HG03103 (cell line): Measurements from ENCODE around the gene DSCAML1.
A peak's percentile ranks its signal among the peaks of the same experiment; 100 is the strongest.
"Not testable (repeated sequence)": the region's sequence is repeated elsewhere in the genome, so short reads cannot be mapped to it uniquely, and the experiment has no call there.

ENCODE experiments used
- ATAC-seq: cut with Tn5 transposase; IDR thresholded peaks from one replicate; pipeline ENCODE4 v1.9.1; 2021; ENCODE audit warnings: low read depth; ENCODE audit not compliant: unreplicated experiment

Gene DSCAML1

DNA sequence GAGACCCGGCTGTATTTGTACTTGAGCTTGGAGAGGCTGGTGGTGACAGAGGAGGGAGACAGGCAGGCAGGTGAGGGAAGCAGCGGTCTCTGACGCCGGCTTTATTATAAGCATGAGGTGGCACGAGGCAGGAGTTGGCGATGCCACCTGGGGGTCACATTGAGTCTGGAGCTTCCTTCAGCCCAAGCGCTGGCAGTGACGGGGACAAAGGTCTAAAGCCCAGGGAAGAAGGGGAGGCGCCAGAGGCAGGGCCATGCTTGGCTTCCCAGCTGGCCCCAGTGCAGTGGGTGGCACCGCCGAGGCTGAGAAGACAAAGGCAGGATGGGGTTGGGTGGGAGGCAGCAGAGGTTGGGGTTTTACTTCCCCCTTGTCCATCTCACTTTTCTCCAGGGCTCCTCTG is 23.1 kb upstream of the DSCAML1 start:
- ATAC-seq, result no peak

DNA sequence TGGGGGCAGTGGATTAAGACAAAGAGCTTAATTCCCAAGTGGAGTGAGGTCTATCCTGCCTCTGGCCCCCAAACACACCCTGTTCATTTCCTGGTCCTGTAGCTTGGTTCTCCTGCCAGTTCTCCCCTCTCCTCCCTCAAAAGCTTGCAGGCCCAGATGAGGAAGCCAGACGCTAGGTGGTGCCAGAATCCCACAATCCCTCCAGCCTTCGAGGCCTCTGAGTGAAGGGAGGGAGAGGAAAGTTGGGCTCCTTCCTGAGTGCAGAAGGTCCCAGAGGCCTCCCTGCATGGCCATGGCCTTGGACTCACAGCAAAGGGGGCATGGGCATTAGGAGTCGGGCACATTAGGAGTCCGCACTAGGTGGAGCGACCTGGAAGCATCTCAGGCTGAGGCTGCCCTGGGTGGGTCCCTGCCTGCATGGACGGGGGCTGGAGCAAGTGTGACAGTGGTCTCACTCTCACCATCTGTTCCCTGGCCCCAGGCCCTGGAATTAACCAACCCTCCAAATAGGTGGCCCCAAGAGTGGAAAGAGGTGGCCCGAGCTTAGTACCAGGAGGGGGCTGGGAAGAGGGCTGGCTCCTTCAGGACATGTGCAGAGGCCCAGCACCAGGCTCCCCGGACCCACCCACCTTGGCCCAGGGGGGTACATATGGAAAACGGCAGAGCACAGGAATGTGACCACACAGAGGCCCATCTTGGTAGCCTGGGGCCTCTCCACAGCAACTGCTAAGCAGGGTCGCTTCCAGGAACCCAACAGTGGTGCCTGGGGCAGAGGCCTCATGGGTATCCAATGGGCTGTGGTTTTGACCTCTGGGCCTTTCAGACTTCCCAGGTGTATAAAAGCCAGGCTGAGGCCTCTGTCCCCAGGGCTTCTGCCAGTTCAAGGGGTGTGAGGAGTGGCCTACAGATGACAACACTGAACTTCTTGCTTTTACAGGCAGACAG is 22.4 kb upstream of the DSCAML1 start:
- no peak for ATAC-seq

DNA sequence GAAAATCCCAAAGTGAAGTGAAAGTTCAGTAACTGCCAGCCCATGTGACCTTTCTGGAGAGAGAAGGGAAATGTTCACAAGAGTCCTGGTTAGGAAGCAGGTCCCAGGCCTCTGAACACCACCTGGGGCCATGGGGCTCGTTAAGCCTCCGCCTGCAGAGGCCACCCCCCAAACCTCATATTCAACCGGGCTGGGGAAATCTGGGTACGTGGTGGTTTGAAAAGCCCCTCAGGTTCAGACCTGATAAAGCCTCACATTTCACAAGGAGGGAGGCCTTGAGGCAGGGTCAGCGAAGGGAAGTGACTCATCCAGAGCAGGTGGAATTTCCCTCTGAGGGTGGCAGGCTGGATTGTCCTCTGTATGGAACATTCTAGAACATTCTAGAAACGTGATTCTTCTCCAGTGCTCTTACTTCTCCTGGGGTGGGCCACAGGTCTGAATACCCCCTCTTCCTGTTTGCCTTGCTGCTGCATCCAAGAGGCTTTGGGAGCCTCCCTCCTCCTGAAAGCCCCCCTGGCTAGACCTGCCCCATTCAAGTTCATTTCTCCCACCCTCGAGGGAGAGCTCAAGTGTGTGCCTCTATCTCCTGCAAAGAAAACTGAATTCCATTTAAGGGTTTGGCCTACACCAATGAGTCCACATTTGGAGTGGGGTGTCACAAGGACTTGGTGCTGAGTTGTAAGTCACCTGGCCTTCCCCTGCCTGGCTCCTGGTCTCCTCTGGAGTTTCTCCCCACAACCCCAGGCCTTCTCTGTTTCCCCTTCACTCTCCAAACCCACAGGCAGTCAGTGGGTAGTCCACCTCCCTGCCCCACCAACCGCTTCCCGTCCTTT is 21.2 kb upstream of the DSCAML1 start:
- peak; percentile 17 for ATAC-seq

DNA sequence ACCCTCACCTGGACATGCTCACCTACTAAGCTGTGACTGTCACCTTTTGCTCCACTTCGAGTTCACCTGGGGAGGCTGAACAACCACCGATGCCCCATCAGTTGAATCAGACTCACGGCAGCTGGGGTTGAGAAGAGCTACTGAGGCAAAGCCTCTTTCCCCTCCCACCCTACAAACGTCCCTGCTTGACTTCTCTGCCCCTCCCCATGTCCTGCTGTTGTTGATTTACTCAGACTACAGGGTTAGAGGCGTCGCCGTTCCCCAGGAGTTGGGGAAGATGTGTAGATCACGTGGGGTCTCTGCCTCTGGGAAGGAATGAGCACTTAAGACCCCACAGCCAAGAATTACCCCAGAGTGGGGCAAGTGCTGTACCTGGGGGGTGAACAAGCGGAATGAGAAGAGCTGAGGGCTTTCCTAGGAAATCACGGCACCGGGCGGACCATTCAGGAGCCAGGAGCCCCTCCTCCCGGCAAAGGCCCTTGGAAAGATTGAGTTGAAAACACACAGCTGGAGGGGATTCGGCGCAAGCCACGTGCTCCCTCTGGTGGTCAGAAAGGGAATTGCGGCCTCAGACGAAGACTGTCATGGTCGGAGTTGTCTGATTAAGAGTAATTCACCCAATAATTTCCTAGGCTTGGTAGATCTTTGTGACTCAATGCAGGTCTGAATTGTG is 20.5 kb upstream of the DSCAML1 start:
- ATAC-seq, result peak; percentile 15

DNA sequence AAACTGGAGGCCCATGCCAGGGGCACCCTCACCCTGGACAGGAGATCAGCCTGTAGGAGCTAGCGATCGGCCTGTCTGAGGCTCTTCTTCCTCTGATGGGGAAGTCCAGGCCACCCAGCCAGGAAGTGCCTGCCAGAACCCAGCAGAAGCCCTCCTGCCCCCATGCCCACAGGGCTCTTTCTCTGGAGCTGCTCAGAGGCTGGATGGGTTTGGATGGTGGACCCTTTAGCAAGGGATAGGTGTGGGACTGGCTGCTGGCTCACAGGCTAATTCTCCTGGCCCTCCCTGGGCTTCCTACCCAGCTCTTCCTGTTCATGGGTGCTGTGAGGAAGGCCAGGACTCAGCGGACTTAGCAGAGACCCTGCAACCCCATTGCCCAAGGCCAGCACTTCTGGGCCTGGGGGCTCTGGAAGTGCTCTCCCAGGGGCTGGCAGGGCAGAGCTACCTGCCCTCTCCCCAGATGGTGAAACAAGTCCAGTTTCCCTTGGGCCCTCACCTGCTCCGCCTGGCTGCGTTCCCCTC is 19.9 kb upstream of the DSCAML1 start:
- ATAC-seq, result no peak

DNA sequence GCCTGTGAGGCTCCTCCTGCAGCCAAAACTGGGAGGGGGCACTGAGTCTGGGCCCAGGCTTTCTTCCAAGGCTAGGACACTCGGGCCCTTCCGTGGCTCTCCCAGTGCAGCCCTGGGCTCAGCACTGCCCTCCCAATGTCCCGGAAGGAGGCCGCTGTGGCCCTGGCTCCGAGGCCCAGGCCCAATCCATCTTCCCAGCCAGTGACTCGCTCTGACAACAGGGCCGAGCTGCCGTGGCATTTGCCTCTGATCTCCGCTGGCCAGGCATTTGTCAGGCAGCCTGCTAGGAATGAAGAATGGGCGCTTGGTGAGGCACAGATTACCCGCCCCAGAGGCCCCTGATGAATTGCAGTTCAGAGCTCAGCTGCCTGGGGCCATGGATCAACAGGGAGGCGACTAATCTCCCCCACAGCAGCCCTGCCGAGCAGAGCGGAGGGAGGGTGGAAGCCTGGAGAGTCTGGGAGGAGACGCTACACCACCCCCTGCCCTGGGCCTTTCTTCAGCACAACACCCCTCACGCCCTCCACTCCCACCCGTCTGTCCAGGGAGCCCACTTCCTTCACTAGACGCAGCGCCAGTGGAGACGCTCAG is 19.2 kb upstream of the DSCAML1 start:
- no peak for ATAC-seq

DNA sequence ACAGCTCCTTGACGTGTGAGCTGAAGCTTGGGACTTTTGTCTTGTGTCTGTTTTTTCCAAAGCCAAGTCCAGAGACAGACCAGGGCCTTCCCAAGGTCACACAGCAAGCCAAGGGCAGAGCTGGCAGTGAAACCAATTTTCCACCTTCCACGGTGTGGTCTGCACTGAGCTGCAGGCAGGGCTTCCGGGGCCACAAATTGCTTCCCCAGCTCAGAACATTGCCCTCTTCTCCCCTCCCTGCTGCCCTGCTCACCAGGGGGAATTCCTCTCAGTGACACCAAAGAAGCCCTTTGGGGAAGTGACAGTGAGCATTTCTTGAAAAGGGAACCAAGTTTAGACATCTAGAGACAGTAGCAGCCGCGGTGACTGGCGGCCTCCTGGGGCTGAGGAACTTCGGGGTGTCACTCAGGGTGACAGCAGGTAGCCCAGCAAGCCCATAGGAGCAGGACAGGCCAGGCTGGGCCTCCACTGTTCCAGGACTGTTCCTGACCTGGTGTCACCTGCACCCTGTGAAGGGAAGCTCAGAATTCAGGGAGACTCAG is 18.3 kb upstream of the DSCAML1 start:
- peak; percentile 51 for ATAC-seq

DNA sequence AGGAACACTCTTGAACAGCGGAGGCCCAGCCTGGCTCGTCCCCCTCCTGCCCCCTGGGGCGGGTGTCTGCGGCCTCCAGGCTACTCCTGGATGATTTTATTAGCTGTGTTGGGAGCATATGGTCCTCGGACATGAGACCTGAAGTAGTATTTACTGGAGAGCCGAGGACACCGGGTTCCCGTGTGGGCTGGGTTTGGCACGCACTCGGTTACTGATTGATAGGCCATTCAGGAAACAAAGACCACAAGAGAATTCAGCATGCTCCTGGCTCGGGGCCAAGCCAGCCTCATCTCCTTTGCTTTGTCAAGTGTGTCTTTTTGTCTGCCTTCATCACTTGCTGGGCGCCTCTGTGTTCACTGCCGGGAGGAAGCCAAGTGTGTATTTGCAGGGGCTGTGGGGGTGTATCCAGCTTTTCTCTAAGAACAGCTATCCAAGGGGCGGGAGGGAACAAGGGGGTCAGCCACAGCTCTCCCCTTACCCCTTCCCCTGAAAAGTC is 17.8 kb upstream of the DSCAML1 start:
- ATAC-seq, result peak; percentile 33

DNA sequence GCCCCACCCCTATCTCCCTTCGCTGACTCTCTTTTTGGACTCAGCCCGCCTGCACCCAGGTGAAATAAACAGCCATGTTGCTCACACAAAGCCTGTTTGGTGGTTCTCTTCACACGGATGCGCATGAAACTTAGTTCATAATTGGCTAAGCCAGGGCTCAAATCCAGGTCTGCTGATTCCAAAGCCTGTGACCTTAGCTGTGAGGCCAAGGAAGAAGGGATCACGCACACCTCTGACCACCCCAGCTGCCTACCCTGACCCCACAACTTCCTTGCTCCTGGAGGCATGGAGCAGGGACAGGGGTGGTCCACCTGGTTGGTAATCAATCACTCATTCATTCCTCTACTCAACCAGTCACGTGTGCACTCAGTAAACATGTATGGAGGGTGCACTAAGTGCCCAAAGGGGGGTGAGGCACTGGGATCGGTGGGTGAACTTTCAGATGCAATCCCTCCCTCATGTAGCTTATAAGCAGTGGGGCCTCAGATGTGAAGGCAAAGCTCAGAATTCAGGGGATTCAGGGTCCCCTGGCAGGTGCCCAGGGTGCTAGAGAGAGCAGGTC is 17.3 kb upstream of the DSCAML1 start:
- no peak for ATAC-seq

DNA sequence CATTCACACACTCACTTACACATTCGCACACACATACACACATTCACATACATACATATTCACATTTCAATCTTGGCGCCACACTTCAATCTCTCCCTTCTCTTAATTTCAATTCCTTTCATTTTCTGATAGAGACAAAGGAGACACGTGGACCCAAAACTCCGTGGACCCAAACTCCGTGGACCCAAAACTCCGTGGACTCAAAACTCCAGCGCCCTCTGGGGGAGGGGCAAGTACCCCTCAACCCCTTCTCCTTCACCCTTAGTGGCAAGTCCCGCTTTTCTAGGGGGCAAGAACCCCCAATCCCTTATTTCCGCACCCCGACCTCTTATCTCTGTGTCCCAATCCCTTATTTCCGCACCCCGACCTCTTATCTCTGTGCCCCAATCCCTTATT is 13.0 kb upstream of the DSCAML1 start:
- ATAC-seq, result not testable (repeated sequence)

DNA sequence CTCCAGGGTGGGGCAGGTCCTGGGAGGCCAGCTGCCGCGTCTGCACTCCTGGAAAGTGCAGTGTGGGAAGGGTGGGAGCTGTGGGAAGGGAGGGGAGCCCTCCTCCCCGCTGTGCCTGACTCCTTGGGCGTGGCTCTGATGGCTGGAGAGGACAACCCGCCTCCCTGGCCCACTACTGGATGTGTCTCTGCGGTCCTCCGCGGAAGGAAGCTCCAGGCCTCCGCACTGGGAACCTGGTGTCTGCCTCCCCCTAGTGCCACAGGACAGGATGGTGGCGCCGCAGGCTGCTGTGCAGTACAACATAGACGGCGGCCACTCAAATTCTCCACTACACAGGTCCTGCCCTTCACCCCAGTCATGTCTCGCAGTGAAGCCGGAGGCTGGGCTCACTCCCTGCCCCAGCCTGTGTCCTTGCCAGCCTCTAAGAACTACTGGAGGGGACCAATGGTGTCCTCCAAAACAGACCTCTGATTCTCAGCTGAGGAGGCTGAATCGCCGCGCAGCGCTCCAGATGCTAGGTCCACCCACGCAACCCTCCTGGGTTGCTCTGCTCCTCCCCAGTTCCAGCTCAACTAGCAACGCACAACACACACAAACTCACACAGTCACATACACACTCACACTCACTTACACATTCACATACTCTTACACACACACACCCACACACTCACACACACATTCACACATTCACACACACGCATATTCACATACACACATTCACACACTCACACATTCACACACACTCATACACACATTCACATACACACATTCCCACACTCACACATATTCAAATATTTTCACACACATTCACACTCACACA is 12.4 kb upstream of the DSCAML1 start:
- no peak for ATAC-seq

DNA sequence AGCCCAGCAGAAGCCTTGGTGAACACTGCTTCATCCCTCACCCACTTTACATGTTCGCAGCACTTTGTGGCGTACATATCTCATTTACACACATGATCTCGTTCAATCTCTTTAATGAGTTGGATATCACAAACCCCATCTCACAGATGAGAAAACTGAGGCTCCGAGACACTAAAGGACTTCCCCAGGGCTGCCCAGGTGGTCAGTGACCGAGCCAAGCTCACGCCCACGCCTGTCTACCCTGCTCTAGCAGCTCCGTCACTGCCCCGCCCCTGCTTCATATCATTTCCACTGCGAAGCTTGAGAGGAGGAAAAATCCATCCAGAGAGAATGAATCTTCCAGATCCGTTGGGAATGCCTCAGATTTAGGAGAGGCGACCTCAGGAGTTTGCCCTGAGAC is 11.8 kb upstream of the DSCAML1 start:
- ATAC-seq, result no peak

DNA sequence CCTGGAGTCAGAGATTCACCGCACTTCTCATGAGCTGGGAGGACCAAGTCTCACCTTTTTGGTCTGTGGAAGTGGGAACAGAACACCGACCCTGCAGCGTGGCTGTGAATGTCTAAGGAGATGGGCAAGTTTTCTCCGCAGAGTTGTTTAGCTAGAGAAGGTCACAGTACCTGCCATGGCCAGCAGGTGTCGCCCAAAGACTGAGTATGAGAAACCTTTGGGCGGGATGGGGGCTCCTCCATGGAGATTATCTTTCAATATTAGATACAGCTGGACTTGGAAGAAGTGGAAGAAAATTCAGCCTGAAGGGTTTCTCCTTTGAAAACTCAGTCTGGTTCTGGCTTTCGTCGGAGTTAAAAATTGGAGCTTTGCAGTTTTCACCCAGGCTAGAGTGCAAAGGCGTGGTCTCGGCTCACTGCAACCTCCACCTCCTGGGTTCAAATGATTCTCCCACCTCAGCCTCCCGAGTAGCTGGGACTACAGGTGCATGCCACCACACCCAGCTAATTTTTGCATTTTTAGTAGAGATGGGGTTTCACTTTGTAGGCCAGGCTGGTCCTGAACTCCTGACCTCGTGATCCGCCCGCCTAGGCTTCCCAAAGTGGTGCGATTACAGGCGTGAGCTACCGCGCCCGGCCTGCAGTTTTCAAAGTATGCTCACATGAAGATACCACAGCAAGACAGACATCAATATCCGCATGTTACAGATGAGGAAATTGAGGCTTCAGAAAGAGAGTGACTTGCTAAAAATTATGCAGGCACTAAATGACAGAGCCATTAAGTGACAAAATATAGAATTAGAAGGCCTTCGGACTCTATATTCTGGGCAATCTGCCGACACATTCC is 10.7 kb upstream of the DSCAML1 start:
- no peak for ATAC-seq

DNA sequence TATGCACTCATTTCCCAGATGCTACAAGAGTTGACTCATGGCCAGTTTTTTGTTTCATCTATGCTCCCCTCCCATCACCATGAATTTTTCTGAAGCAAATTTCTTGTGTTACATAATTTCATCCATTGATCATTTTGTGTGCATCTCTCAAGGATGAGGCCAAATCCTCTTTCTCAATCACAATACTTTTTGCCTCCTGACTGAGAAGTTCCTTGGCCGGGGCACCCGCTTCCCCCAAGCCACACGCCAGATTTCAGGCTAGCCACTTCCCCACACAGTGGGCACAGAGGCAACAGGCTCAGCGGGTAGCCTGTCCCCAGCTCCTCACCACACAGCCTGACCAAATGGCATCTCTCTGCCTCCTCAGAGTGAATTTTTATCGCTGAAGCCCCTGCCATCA is 9.8 kb upstream of the DSCAML1 start:
- no peak for ATAC-seq

DNA sequence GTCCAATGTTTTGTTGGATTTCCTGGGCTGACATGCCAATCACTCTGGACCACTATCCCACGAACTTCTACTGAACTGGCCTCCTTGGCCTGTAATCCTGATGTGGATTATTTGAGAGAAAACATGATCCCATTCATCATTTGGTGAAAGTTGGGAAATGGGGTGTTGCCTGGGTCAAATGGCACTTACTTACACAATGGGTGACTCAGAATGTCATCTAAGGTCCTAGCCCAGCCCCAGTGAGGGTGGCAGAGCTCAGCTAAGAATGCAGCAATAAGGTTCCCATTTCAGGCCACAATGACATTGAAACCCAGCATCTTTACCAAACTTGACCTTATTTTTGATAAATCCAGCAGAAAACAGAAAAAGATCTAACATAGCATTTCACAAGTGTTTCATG is 8.0 kb upstream of the DSCAML1 start:
- no peak for ATAC-seq

DNA sequence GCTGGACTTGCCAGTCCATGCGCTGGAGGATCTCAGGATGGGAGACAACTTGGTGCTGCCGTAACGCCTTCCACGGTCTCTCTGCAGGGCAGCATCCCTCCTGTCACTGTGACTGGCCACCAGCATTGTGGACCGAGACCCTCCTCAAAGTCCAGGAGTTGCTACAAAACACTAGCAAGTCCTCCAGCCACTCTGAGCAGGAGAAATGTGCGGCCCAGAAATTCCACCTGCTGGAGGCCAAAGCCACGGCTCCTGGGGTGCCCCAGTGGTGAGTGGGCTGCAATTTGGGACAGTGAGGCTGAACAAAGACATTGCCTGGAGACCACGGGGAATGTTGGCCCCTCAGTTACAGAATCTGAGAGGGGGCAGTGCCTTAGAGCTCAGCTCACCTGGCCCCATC is 6.9 kb upstream of the DSCAML1 start:
- no peak for ATAC-seq

DNA sequence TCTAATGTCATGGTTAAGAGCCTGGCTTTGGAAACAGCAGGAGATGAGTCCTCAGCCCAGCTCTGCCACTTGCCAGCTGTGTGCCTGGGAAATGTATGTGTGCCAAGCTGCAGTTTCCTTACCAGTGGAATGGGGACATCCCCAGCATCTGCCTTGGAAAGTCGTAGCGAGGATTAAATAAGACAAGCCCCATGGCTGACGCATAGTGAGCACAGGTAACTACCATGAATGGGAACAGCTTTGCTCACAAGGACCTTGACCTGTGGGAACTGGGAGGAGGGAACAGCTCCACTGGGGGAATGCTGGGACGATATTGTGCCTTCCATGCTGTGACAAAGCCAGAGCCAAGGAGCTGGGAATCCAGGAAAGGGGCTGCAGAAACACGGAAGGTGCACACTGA is 2.6 kb upstream of the DSCAML1 start:
- no peak for ATAC-seq

DNA sequence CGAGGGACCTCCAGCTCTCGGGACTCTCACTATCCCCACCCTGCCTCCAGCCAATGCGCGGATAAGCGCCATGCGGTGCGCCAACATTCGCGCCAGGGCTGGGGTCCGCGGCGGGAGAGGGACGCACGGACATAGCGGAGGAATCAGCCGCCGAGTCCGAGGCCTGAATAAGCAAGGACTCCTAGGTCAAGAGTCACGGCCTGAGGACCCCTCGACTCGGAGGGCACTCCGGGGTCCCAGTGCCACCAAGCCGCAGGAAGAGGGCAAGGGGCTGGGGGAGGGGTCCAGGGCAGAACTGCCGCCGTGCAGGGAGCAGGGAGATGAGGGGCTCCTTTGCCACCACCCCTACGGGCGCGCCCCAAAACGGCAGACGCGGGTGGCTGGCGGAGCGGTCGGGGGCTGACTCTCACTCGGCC is 552 bp downstream of the DSCAML1 start:
- no peak for ATAC-seq
